Vagina (tissue), 2 donors: ENCODE results near the gene AAGAB. TPM values are rescaled to one million over a fixed set of nuclear protein-coding genes. Genes with fewer than 3 reads are reported as not detected.

ENCODE experiments used
- DNase-seq, 2 donors: peaks; one replicate each; pipeline ENCODE4 v3.0.0-alpha.2; 2017; ENCODE audit errors: extremely low spot score in 2 of 2
- H3K27ac ChIP-seq: fragments of 200-600 bp; sonication (generic); one replicate; pipeline ENCODE4 v1.5.1; 2019
- H3K27me3 ChIP-seq: fragments of 200-600 bp; sonication (generic); one replicate; pipeline ENCODE4 v1.5.1; 2019
- H3K36me3 ChIP-seq, 2 donors: fragments of 200-600 bp; sonication (generic); one replicate each; pipeline ENCODE4 v1.5.1; 2017 to 2019
- H3K4me1 ChIP-seq: fragments of 200-600 bp; sonication (generic); one replicate; pipeline ENCODE4 v1.5.1; 2019
- H3K4me3 ChIP-seq, 2 donors: fragments of 200-600 bp; sonication (generic); 1 replicate in 1 of 2; 2 replicates in 1 of 2; pipeline ENCODE4 v1.5.1; 2016 to 2019
- H3K9me3 ChIP-seq: fragments of 200-600 bp; sonication (generic); one replicate; pipeline ENCODE4 v1.5.1; 2019
- CTCF ChIP-seq, 3 experiments: fragments of 450-650 bp in 2 of 3; fragments of 200-600 bp in 1 of 3; sonication (generic) in 1 of 3; IDR thresholded peaks; one replicate each; pipeline ENCODE4 v1.5.1; 2017 to 2019; ENCODE audit warnings: antibody characterized with exemption in 3 of 3, mild to moderate bottlenecking in 2 of 3, moderate library complexity in 2 of 3
- POLR2A ChIP-seq, 2 donors: fragments of 450-650 bp; IDR thresholded peaks; one replicate each; pipeline ENCODE4 v1.6.1; 2017; ENCODE audit warnings: antibody characterized with exemption in 2 of 2, mild to moderate bottlenecking in 2 of 2, moderate library complexity in 2 of 2
- POLR2AphosphoS5 ChIP-seq, 2 donors: sonication (generic); formaldehyde crosslinking; IDR thresholded peaks; one replicate each; pipeline ENCODE4 v1.9.0; 2017; ENCODE audit warnings: antibody characterized with exemption in 2 of 2, mild to moderate bottlenecking in 2 of 2, low read depth in 1 of 2; ENCODE audit not compliant: insufficient read depth in 1 of 2
- intact Hi-C: fragments of 100-400 bp; cut with DNase I; formaldehyde crosslinking; loops from one replicate; pipeline ENCODE4 v1.15.1; 2023
- total RNA-seq: library from RNA; depleted of rRNA; stranded (reverse); fragments of >200 nt; gene quantifications from one replicate; pipeline ENCODE4 v1.2.3, GENCODE V29; 2016

Gene AAGAB
- total RNA-seq, 1 donor from 2014 or later: 41.0 TPM

- peaks cover 0 to 6% of the 10 kb centered on the region in 2 donors for H3K36me3 ChIP-seq
- no peak for DNase-seq
- H3K4me1 ChIP-seq: peaks cover 77% of the 10 kb centered on the region
- no peak overlapping the region for H3K27ac ChIP-seq
- H3K27me3 ChIP-seq: no peaks in the 10 kb centered on the region
- intact Hi-C loops: no loop called here
- no peak overlapping the region for H3K4me3 ChIP-seq
- TF ChIP-seq POLR2A (IDR thresholded peaks at IDR 0.05) (no peak), POLR2AphosphoS5 (IDR thresholded peaks at IDR 0.05; ENCODE audit: insufficient read depth in 1 of 2, low read depth in 1 of 2) (no peak), CTCF (IDR thresholded peaks at IDR 0.05) (no peak)
- no peaks in the 10 kb centered on the region for H3K9me3 ChIP-seq
These were observed 91.3 kb downstream of the AAGAB start for GRCh38 chr15:67163180-67163579.

- no peaks in the 10 kb centered on the region for H3K9me3 ChIP-seq
- no peak overlapping the region for H3K27ac ChIP-seq
- H3K36me3 ChIP-seq: peaks cover 0 to 5% of the 10 kb centered on the region in 2 donors
- H3K4me1 ChIP-seq: peaks cover 77% of the 10 kb centered on the region
- intact Hi-C loops: no loop called here
- DNase-seq: no peak
- TF ChIP-seq POLR2A (IDR thresholded peaks at IDR 0.05): no peak
- no peak for TF ChIP-seq POLR2AphosphoS5 (IDR thresholded peaks at IDR 0.05; ENCODE audit: insufficient read depth in 1 of 2, low read depth in 1 of 2)
- TF ChIP-seq CTCF (IDR thresholded peaks at IDR 0.05): no peak
- H3K4me3 ChIP-seq: no peak overlapping the region
- H3K27me3 ChIP-seq: no peaks in the 10 kb centered on the region
These were observed 92.6 kb downstream of the AAGAB start for GRCh38 chr15:67161881-67162280.

GRCh38 chr15:67161412-67161811 is 93.0 kb downstream of the AAGAB start:
- peaks cover 0 to under 1% of the 10 kb centered on the region in 2 donors for H3K36me3 ChIP-seq
- DNase-seq: no peak
- no peak overlapping the region for H3K4me3 ChIP-seq
- no peaks in the 10 kb centered on the region for H3K9me3 ChIP-seq
- no peaks in the 10 kb centered on the region for H3K27me3 ChIP-seq
- peaks cover 77% of the 10 kb centered on the region for H3K4me1 ChIP-seq
- H3K27ac ChIP-seq: no peak overlapping the region
- intact Hi-C loops: no loop called here
- no peak for TF ChIP-seq POLR2AphosphoS5 (IDR thresholded peaks at IDR 0.05; ENCODE audit: insufficient read depth in 1 of 2, low read depth in 1 of 2)
- no peak for TF ChIP-seq POLR2A (IDR thresholded peaks at IDR 0.05)
- TF ChIP-seq CTCF (IDR thresholded peaks at IDR 0.05): no peak

GRCh38 chr15:67158367-67158766 is 96.1 kb downstream of the AAGAB start:
- Histone ChIP-seq H3K27me3 (no peaks in the 10 kb centered on the region), H3K36me3 (no peaks in the 10 kb centered on the region), H3K4me1 (peaks cover 54% of the 10 kb centered on the region), H3K4me3 (no peak overlapping the region), H3K9me3 (no peaks in the 10 kb centered on the region), H3K27ac (peak overlapping the region; percentile 67)
- no peak for DNase-seq
- intact Hi-C loops: no loop called here
- TF ChIP-seq POLR2A (IDR thresholded peaks at IDR 0.05) (no peak), CTCF (IDR thresholded peaks at IDR 0.05) (no peak), POLR2AphosphoS5 (IDR thresholded peaks at IDR 0.05; ENCODE audit: insufficient read depth in 1 of 2, low read depth in 1 of 2) (no peak)

GRCh38 chr15:67157521-67158252 is 96.8 kb downstream of the AAGAB start:
- Histone ChIP-seq H3K27me3 (no peaks in the 10 kb centered on the region), H3K4me3 (no peak overlapping the region), H3K4me1 (peaks cover 54% of the 10 kb centered on the region), H3K27ac (peak overlapping the region; percentile 67), H3K9me3 (no peaks in the 10 kb centered on the region), H3K36me3 (no peaks in the 10 kb centered on the region)
- DNase-seq: no peak
- no peak for TF ChIP-seq POLR2AphosphoS5 (IDR thresholded peaks at IDR 0.05; ENCODE audit: insufficient read depth in 1 of 2, low read depth in 1 of 2)
- no peak for TF ChIP-seq CTCF (IDR thresholded peaks at IDR 0.05)
- no peak for TF ChIP-seq POLR2A (IDR thresholded peaks at IDR 0.05)
- intact Hi-C loops: no loop called here
